Left lung (tissue), 10 donors: Measurements from ENCODE around the gene C1orf174. TPM values are rescaled to one million over a fixed set of nuclear protein-coding genes. Genes with fewer than 3 reads are reported as not detected.

Experiments
- ATAC-seq: fragments of 200-7000 bp; cut with Tn5 transposase; one replicate; pipeline ENCODE4 v1.9.1; 2020; ENCODE audit warnings: moderate library complexity
- DNase-seq, 4 donors: peaks; one replicate each; pipeline ENCODE4 v3.0.0-alpha.2; 2013 to 2020
- H3K27ac ChIP-seq, 2 donors: fragments of 200-600 bp; sonication (generic) in 1 of 2; one replicate each; pipeline versions ENCODE4 v1.5.0 to v1.8.0; 2020 to 2021
- H3K27me3 ChIP-seq, 2 donors: fragments of 200-600 bp; sonication (generic) in 1 of 2; one replicate each; pipeline versions ENCODE4 v1.5.0 to v1.8.0; 2020 to 2021
- H3K36me3 ChIP-seq, 2 donors: fragments of 200-600 bp; sonication (generic) in 1 of 2; one replicate each; pipeline versions ENCODE4 v1.5.0 to v1.8.0; 2020 to 2021
- H3K4me1 ChIP-seq, 2 donors: fragments of 200-600 bp; one replicate each; pipeline ENCODE4 v1.8.0; 2021
- H3K4me3 ChIP-seq, 2 donors: fragments of 200-600 bp; sonication (generic) in 1 of 2; one replicate each; pipeline versions ENCODE4 v1.5.0 to v1.8.0; 2020 to 2021; ENCODE audit warnings: mild to moderate bottlenecking in 1 of 2
- H3K9me3 ChIP-seq, 2 donors: fragments of 200-600 bp; sonication (generic) in 1 of 2; one replicate each; pipeline versions ENCODE4 v1.5.0 to v1.8.0; 2020 to 2021
- intact Hi-C, 2 donors: fragments of 100-400 bp; cut with DNase I; formaldehyde crosslinking; loops; one replicate each; pipeline versions ENCODE4 v1.11.2 to v1.14.2; 2022
- polyA plus RNA-seq, 6 donors: library from polyadenylated mRNA; unstranded; fragments of 120-200 nt; gene quantifications; one replicate each; pipeline ENCODE4 v1.2.1, GENCODE V29; 2013; ENCODE audit not compliant: insufficient read length in 6 of 6
- total RNA-seq, 2 donors: library from RNA; stranded (reverse); fragmentation: NEBNext Ultra II Directional; extraction: Animal tissue kit (Norgen Biotek cat#: 25700); gene quantifications; one replicate each; pipeline ENCODE4 v1.2.1, GENCODE V29; 2021
- TF ChIP-seq, protein P1 (sequence below), 2 donors: fragments of 200-600 bp; sonication (generic) in 1 of 2; IDR thresholded peaks; one replicate each; pipeline versions ENCODE4 v1.5.0 to v1.8.0; 2021; ENCODE audit warnings: antibody characterized with exemption in 2 of 2
- donor health status: DM: no; HTN: yes; CAD: no.
- donor health status: DM: no; HTN: no; CAD: no.

C1orf174 gene
- total and polyA plus RNA-seq, 8 donors, result 19.3 to 29.5 (median 24.7) TPM

DNA sequence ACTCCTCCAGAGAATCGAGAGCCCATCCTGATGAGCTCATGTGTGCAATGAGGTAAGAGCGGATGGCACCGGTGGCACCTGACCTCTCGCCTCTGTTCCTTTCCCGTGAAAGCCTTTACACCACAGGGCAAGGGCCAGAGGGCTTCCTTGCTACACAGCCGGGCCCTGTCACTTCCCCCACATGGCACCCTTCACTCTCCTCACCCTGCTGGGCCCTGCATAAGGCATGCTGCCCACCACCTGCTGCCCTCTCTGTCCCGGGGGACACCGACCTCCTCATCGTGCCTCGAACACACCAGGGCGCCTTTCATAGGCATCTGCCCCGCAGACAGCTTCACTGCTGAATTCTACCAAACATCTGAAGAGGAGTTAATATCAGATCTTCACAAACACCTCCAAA, 45.1 kb upstream of the C1orf174 start:
- Histone ChIP-seq H3K9me3 (no peaks in the 10 kb centered on the region), H3K36me3 (no peaks in the 10 kb centered on the region), H3K4me3 (no peak overlapping the region), H3K27me3 (peaks cover 0 to 70% of the 10 kb centered on the region in 2 donors), H3K27ac (no peak overlapping the region), H3K4me1 (no peaks in the 10 kb centered on the region)
- intact Hi-C loops, result no loop called here
- TF ChIP-seq, protein P1, sequence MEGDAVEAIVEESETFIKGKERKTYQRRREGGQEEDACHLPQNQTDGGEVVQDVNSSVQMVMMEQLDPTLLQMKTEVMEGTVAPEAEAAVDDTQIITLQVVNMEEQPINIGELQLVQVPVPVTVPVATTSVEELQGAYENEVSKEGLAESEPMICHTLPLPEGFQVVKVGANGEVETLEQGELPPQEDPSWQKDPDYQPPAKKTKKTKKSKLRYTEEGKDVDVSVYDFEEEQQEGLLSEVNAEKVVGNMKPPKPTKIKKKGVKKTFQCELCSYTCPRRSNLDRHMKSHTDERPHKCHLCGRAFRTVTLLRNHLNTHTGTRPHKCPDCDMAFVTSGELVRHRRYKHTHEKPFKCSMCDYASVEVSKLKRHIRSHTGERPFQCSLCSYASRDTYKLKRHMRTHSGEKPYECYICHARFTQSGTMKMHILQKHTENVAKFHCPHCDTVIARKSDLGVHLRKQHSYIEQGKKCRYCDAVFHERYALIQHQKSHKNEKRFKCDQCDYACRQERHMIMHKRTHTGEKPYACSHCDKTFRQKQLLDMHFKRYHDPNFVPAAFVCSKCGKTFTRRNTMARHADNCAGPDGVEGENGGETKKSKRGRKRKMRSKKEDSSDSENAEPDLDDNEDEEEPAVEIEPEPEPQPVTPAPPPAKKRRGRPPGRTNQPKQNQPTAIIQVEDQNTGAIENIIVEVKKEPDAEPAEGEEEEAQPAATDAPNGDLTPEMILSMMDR (IDR thresholded peaks at IDR 0.05), result no peak
- ATAC-seq, result no peak
- DNase-seq, result no peak

DNA sequence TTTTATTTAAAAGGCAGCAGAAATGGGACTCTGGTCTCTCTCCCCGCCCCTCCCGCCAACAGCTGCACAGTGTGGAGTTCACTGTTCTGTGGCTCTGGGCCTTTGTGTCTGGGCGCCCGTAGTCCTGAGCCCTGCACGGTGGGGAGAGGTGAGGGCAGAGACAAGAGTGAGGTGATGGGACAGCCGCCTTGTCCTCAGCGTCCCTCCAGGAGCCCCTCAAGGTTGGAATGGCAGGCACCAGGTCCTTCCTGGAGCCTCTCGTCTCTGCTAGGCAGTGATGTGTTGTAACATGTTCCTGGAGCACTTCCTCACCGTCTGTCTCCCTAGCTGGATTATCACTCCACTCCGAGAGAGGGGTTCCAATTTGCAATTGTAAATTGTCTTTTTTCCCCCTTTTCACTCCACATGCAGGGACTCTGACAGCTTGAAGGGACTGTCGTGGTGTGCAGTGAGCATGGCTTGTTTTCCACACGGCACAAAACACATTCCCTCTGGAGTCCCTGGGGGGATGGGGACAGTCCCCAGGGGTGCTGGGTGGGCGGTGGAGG, 44.6 kb upstream of the C1orf174 start:
- ATAC-seq (no peak), DNase-seq (no peak)
- Histone ChIP-seq H3K27me3 (peaks cover 0 to 76% of the 10 kb centered on the region in 2 donors), H3K4me3 (no peak overlapping the region), H3K27ac (no peak overlapping the region), H3K36me3 (no peaks in the 10 kb centered on the region), H3K9me3 (no peaks in the 10 kb centered on the region), H3K4me1 (no peaks in the 10 kb centered on the region)
- intact Hi-C loops, result no loop called here
- TF ChIP-seq, protein P1 (IDR thresholded peaks at IDR 0.05), result no peak

DNA sequence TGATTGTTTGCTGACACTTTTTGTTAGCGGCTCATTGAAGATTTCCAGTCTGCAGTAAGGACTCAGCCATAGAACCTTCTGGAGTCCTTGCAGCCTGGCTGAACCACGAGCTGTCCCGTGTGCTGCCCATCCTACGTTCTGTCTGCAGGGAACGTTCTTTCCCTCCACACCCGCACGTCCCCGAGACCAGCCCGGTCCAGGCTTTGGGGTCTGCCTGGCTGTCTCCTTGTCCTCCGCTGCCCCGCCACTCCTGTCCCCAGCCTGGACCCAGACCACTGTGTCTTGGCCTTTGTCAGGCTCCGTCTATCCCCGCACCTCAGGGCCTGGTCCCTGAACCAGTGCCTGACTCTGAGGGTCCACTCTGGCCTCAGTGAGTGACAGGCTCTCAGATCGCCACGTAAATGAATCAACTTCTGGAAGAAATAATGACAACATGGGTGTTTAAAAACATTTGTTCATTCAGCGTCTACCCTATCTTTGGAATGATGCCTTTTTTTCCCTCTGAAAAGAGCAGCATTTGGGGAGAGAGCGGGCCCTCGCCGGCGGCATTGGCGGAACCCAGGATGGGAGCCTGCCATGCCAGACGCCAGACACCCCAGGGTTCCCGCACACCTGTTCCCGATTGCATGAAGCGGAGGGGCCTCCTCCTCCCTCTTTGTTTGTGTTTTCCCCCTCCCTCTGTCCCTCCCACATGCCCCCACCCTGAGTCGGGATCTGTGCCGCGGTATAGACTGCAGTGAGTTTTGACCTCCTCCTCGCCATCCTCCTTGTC, 43.9 kb upstream of the C1orf174 start:
- Histone ChIP-seq H3K27me3 (peaks cover 0 to 83% of the 10 kb centered on the region in 2 donors), H3K4me3 (no peak overlapping the region), H3K27ac (no peak overlapping the region), H3K9me3 (no peaks in the 10 kb centered on the region), H3K36me3 (no peaks in the 10 kb centered on the region), H3K4me1 (no peaks in the 10 kb centered on the region)
- ATAC-seq (no peak), DNase-seq (no peak)
- intact Hi-C loops, result no loop called here
- TF ChIP-seq, protein P1 (IDR thresholded peaks at IDR 0.05), result no peak

DNA sequence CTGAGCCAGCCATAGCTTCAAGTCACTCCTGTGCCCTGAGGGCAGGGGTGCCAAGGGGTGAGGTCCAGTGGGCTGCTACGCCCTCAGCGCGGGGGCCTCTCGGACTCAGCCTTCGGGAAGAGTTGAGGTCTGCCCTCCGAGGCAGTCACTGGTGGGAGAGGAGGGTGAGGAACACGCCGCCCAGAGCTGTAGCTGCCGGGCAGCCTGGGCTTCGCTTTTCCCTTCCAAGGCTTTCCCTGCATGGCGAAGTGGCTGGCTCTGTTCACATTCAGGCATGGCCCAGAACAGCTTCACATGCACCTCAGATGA, 43.0 kb upstream of the C1orf174 start:
- Histone ChIP-seq H3K9me3 (no peaks in the 10 kb centered on the region), H3K36me3 (no peaks in the 10 kb centered on the region), H3K27ac (no peak overlapping the region), H3K4me1 (no peaks in the 10 kb centered on the region), H3K4me3 (no peak overlapping the region), H3K27me3 (peaks cover 0 to 83% of the 10 kb centered on the region in 2 donors)
- intact Hi-C loops, result no loop called here
- no peak for DNase-seq
- TF ChIP-seq, protein P1 (IDR thresholded peaks at IDR 0.05), result no peak
- no peak for ATAC-seq

DNA sequence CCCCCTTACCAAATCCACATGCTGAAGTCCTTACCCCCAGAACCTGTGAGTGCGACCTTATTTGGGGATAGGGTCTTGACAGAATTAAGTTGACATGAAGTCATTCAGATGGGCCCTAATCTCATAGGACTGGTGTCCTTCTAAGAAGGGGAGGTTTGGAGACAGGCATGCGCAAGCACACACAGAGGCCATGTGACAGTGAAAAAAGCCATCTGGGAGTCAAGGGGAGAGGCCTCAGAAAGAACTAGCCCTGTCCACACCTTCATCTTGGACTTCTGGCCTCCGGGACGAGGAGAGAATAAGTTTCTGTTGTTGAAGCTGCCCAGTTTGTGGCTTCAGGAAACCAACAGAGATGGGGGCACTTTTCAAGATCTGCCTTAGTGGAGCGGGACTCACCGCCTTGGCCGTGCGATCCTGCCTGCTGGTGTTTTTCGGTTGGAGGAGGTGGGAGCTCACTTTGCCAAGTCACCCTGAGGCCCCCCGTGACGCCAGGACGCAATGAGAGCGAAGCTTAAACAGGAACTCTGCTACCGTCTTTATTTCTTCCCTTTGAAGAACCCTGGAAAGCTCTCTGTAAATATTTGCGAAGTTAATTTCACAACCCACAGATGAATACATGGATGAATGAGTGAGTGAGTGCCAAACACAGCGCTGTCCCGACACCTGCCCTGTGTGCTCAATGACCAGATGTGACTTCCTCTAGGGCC, 42.5 kb upstream of the C1orf174 start:
- Histone ChIP-seq H3K27ac (no peak overlapping the region), H3K36me3 (no peaks in the 10 kb centered on the region), H3K4me1 (no peaks in the 10 kb centered on the region), H3K27me3 (peaks cover 0 to 78% of the 10 kb centered on the region in 2 donors), H3K9me3 (peaks cover 0 to 2% of the 10 kb centered on the region in 2 donors), H3K4me3 (no peak overlapping the region)
- TF ChIP-seq, protein P1 (IDR thresholded peaks at IDR 0.05), result no peak
- peak; percentile 70 for ATAC-seq
- intact Hi-C loops, result no loop called here
- no peak for DNase-seq
